ENCODE results near the gene ZNF484.

DNA sequence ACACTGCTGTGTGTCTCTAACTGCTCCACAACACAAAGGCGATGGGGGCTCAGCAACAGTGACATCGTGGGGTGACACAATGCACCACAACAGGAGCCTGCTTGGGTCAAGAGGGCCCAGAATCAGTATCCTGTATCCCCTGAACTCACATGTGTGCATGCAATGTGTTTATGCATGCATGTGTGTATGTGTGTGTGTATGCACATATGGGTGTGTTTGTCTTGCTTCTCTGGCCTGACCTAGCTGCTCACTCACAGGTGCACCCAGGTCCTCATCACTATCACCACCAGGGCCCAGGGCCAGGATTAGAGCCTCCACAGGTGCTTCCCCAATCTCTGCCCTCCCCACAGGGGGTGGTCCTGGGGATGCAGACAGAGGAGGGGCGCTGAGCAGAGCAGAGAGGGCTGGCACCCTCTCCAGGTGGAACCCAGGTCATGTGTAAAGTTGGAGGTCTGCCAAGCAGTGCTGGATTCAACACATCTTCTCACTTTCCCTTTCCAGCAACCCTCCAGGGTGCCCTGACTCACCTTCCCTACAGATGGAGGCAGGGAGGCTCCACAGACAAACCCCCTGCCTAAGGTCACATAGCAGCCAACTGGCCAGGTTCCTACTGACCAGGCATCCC, 18.1 kb upstream of the ZNF484 start:
- TF ChIP-seq, protein P1, sequence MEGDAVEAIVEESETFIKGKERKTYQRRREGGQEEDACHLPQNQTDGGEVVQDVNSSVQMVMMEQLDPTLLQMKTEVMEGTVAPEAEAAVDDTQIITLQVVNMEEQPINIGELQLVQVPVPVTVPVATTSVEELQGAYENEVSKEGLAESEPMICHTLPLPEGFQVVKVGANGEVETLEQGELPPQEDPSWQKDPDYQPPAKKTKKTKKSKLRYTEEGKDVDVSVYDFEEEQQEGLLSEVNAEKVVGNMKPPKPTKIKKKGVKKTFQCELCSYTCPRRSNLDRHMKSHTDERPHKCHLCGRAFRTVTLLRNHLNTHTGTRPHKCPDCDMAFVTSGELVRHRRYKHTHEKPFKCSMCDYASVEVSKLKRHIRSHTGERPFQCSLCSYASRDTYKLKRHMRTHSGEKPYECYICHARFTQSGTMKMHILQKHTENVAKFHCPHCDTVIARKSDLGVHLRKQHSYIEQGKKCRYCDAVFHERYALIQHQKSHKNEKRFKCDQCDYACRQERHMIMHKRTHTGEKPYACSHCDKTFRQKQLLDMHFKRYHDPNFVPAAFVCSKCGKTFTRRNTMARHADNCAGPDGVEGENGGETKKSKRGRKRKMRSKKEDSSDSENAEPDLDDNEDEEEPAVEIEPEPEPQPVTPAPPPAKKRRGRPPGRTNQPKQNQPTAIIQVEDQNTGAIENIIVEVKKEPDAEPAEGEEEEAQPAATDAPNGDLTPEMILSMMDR (conservative IDR thresholded peaks at IDR 0.05; ENCODE audit: low read depth, low read length): no peak
- TF ChIP-seq EZH2phosphoT487 (IDR thresholded peaks at IDR 0.05; ENCODE audit: borderline replicate concordance, low read length) (no peak), EZH2 (IDR thresholded peaks at IDR 0.05; ENCODE audit: low read length, unreplicated experiment) (no peak)
